H1 (cell line): ENCODE data around the gene MRTO4. TPM values are rescaled to one million over a fixed set of nuclear protein-coding genes. Genes with fewer than 3 reads are reported as not detected.

Experiments used
- ATF2 ChIP-seq: IDR thresholded peaks from 2 replicates; pipeline ENCODE4 v1.6.1; 2012; ENCODE audit warnings: low read length, inconsistent platforms
- BRCA1 ChIP-seq: IDR thresholded peaks from 2 replicates; pipeline ENCODE4 v1.6.1; 2012; ENCODE audit warnings: low read depth, low read length, improper control_type of control experiment
- CHD7 ChIP-seq: fragments of 300-600 bp; sonication (generic); IDR thresholded peaks from 2 replicates; pipeline ENCODE4 v1.7.1; 2012; ENCODE audit warnings: low read length, moderate library complexity, mild to moderate bottlenecking, inconsistent platforms; ENCODE audit not compliant: insufficient replicate concordance
- EP300 ChIP-seq, 2 experiments: IDR thresholded peaks; 1 replicate in 1 of 2; 2 replicates in 1 of 2; pipeline ENCODE4 v1.6.1; 2011 to 2012; ENCODE audit warnings: low read depth in 2 of 2, low read length in 2 of 2, mild to moderate bottlenecking in 2 of 2, borderline replicate concordance in 1 of 2, inconsistent platforms in 1 of 2, moderate library complexity in 1 of 2
- GABPA ChIP-seq: IDR thresholded peaks from 2 replicates; pipeline ENCODE4 v1.6.1; 2011; ENCODE audit warnings: mild to moderate bottlenecking, low read length, moderate library complexity, borderline replicate concordance; ENCODE audit not compliant: insufficient read depth
- SAP30 ChIP-seq: fragments of 300-600 bp; sonication (generic); IDR thresholded peaks from 2 replicates; pipeline ENCODE4 v1.7.1; 2012; ENCODE audit warnings: low read length, moderate library complexity, mild to moderate bottlenecking, inconsistent platforms; ENCODE audit not compliant: insufficient read depth, insufficient replicate concordance
- SRF ChIP-seq: IDR thresholded peaks from 2 replicates; pipeline ENCODE4 v1.6.1; 2011; ENCODE audit warnings: mild to moderate bottlenecking, low read depth, low read length, moderate library complexity
- TAF1 ChIP-seq: IDR thresholded peaks from 2 replicates; pipeline ENCODE4 v1.6.1; 2011; ENCODE audit warnings: mild to moderate bottlenecking, low read depth, low read length
- polyA plus RNA-seq, 7 experiments: library from polyadenylated mRNA; depleted of rRNA in 3 of 7; stranded (reverse) in 5 of 7; unstranded in 2 of 7; fragments of >200 nt in 5 of 7; fragments of 200-250 nt in 2 of 7; gene quantifications; 1 replicate in 5 of 7; 2 replicates in 1 of 7; 4 replicates in 1 of 7; pipeline versions ENCODE4 v1.2.1 to v1.2.3, GENCODE V29; 2011 to 2013; ENCODE audit warnings: missing spikeins in 2 of 7, mixed read lengths in 2 of 7
- total RNA-seq: library from RNA; stranded (reverse); fragmentation: NEBNext Ultra II Directional; extraction: Animal tissue kit (Norgen Biotek cat#: 25700); gene quantifications from 2 replicates; pipeline ENCODE4 v1.2.1, GENCODE V29; 2021

The MRTO4 gene
- total and polyA plus RNA-seq, 2 of the 8 experiments (the other 6 are each of a cell fraction or from before 2014, with no cell fraction given): 36.9 to 64.3 TPM

GRCh38 chr1:19307794-19308508 is 56.3 kb downstream of the MRTO4 start (continued):
- no peak for TF ChIP-seq CHD7
- TF ChIP-seq BRCA1: no peak
- TF ChIP-seq TAF1: no peak
- TF ChIP-seq EP300 (IDR thresholded peaks at IDR 0.05; ENCODE audit: borderline replicate concordance in 1 of 2, low read depth in 2 of 2, low read length in 2 of 2): no peak
- no peak for TF ChIP-seq SAP30
- TF ChIP-seq SRF: no peak
- TF ChIP-seq GABPA: no peak
- no peak for TF ChIP-seq ATF2
